NCI-H82 treated with DMSO at 0.1 percent for 48 hours (cell line): ENCODE data around the gene NSMF.
A peak's percentile ranks its signal among the peaks of the same experiment; 100 is the strongest.

Experiments used
- DNase-seq: peaks from one replicate; lab custom pipeline; 2025; ENCODE audit not compliant: unreplicated experiment; lab: John Stamatoyannopoulos, UW

The NSMF gene

DNA sequence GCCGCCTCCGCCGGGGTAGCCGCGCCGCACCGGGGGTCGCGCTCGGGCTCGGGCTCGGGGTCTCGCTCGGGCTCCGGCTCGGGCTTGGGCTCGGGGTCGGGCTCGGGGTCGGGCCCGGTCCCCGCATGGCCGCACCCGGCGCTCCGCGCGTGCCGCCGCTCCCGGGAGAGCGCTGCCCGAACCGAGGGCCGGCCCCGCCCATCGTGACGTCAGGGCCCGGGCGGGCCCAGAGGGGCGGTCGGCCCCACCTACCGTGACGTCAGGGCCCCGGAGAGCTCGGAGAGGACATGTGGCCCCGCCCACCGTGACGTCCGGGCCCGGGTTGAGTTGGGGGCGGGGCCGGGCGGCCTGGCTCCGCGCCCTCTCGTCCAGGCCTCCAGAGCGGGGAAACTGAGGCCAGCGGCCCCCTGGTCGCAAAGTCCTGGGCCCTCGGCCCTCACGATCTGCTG is at the start of gene NSMF:
NSMF (minus strand) TSS at position 183 of the 449 bp plus-strand sequence. CDS start 232 bp downstream, outside the sequence.
- DNase-seq, result peak; percentile 57

- no peak for DNase-seq
Observed at GRCh38 chr9:137506702-137507171, 47.6 kb upstream of the NSMF start.

DNA sequence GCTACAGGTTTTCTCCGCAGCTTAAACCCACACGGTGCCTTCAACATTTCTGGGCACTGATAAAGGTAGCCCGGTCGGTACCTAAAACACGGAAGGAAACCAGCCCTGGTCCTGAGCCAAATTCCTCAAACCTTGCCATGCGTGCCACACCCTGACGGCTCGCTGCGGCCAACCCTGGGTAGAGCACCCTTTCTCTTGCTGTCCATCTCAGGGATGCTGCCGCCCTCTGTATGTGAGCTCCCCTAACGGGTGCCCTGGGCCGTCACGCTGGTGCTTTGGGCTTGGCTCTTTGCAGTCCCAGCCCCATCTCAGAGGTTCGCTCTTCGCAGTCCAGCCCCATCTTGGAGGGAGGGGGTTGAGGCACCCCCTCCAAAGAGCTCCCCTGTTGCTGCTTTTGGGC is 47.1 kb upstream of the NSMF start:
- DNase-seq, result no peak

DNA sequence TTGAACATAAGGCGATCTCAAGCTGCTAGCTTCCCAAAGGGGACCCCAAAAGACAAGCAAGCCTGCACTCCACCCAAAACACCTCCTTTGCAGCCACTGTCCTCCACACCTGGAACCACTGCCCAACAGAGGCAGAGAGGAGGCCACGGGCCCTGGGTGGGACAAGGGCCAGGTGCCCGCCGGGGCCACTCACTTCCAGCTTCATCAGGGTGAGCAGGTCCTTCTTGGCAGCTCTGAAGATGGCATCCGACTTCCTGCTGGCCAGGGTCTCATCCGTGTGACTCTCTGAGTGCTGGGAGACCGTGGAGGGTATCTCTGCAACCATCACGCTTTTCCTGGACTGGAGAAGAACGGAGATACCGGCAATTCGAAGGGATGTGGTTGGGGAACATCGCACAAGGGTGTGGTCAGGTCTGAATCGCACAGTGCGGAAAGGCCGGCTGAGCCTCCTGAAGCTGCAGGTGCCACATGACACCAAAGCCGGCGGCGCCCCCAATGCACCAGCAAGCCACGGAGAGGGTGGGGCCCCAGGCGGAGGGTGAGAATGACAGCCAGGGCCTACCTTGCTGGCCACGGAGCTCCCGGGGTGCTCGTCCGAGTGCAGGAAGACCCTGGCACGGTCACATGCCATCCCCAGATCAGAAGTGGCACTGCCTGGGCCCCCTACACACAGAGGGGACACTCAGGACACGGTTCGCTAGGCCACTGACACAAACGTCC is 46.4 kb upstream of the NSMF start:
- DNase-seq, result no peak

DNA sequence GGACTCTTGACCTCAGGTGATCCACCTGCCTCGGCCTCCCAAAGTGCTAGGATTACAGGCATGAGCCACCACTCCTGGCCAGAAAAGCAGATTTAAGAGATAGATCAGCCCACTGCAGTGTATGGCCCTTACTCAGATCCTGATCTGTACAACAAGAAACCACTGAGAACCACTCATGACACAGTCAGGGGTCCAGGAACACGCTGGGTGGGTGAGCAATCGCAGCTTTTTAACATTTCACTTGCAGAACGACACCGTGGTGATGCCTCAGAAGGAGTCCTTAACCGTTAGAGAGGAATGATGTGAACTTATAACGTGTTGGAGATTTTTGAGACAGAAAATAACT is 45.3 kb upstream of the NSMF start:
- DNase-seq, result no peak

- no peak for DNase-seq
Observed at GRCh38 chr9:137502008-137502911, 43.1 kb upstream of the NSMF start.

GRCh38 chr9:137501457-137501856 is 42.3 kb upstream of the NSMF start:
- DNase-seq, result no peak

GRCh38 chr9:137500666-137501397 is 41.7 kb upstream of the NSMF start:
- no peak for DNase-seq

- DNase-seq, result no peak
Observed at GRCh38 chr9:137499858-137500661, 40.9 kb upstream of the NSMF start.

DNA sequence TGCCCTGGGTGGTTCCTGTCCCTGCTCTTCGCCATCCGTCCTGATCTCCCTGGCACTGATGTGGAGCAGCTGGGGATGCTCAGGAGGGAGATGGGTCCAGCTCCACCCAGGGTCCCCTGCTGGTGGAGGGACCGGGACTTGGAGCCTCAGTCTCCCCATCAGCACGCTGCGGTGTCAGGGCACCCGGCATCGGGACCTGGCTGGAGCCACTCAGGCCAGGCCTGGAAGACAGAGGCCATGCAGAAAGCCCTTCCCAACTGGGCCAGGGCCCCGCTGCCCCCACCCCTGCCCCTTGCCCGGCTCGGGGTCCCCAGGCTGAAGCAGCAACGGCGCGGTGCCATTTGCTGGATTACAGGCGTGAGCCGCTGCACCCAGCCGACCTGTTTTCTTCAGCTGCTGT is 40.3 kb upstream of the NSMF start:
- no peak for DNase-seq

GRCh38 chr9:137498720-137499150 is 39.6 kb upstream of the NSMF start:
- no peak for DNase-seq

- no peak for DNase-seq
Observed at GRCh38 chr9:137497921-137498719, 39.0 kb upstream of the NSMF start.

DNA sequence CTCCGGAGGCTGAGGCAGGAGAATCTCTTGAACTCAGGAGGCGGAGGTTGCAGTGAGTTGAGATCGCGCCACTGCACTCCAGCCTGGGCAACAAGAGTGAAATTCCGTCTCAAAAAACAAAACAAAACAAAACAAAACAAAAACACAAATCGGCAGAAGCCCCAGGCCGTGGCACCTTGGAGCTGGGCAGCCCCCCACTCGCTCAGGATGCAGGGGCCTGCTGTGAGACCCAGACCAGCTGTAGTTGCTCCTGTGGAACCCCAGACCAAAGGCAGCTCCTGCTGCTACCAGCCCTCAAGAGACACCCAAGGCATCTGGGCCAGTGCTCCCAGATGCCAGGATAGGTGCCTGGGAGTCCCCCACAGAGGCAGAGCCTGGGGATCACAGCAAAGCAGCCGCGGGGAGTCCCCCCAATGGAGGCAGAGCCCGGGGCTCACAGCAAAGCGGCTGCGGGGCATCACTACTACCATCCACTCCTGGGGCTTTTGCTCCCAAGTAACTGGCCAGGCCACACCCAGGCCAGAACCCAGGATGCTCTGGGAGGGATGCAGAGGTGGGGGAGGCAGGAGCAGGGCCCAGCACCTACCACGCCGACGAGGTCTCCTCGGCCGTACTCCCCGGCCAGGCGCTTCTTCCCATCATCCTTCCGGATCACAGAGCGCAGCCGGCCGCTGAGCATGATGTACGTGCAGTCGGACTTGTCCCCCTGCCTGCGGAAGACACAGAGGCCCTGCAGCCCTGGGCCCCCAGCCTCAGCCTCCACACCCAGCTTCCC is 37.7 kb upstream of the NSMF start:
- DNase-seq, result no peak

- DNase-seq, result no peak
Observed at GRCh38 chr9:137494550-137495351, 35.6 kb upstream of the NSMF start.

GRCh38 chr9:137494104-137494544 is 35.0 kb upstream of the NSMF start:
- no peak for DNase-seq

GRCh38 chr9:137493364-137494103 is 34.4 kb upstream of the NSMF start:
- no peak for DNase-seq
